IMR-90 (cell line): ENCODE results near the gene B3GALT6. TPM values are rescaled to one million over a fixed set of nuclear protein-coding genes. Genes with fewer than 3 reads are reported as not detected.
A peak's percentile ranks its signal among the peaks of the same experiment; 100 is the strongest.

Source experiments
- ATAC-seq: fragments of 200-7000 bp; cut with Tn5 transposase; 2 replicates; pipeline ENCODE4 v1.9.1; 2020; ENCODE audit warnings: low read depth, mild to moderate bottlenecking, moderate library complexity
- BruUV-seq: library from RNA; stranded (reverse); fragments of 400-500 nt; replicated peaks from 2 replicates; lab custom pipeline; 2021; lab: Mats Ljungman, UMichigan
- CTCF ChIA-PET: fragments of 300-600 bp; formaldehyde crosslinking; extraction: SDS; loops from one replicate; lab custom pipeline; 2021; ENCODE audit warnings: antibody characterized with exemption; lab: Yijun Ruan, JAX
- POLR2A ChIA-PET: fragments of 300-600 bp; sonication (Branson Sonifier 250); formaldehyde crosslinking; loops from one replicate; lab custom pipeline; 2022; ENCODE audit warnings: antibody characterized with exemption; ENCODE audit not compliant: unreplicated experiment; lab: Charles Lee
- DNase-seq: peaks from one replicate; pipeline ENCODE4 v3.0.0; 2013
- H2AFZ ChIP-seq: replicated peaks from 2 replicates; pipeline ENCODE3; 2013; ENCODE audit warnings: low read length, mild to moderate bottlenecking; ENCODE audit not compliant: poor library complexity
- H2AK5ac ChIP-seq: 2 replicates; pipeline ENCODE4 v1.6.1; 2013; ENCODE audit warnings: low read depth, low read length, inconsistent platforms
- H2AK9ac ChIP-seq: replicated peaks from 2 replicates; pipeline ENCODE3; 2013; ENCODE audit warnings: mild to moderate bottlenecking, low read depth, low read length, moderate library complexity; ENCODE audit not compliant: poor library complexity
- H2BK120ac ChIP-seq: 2 replicates; pipeline ENCODE4 v1.6.1; 2013; ENCODE audit warnings: low read depth, low read length, inconsistent platforms
- H2BK15ac ChIP-seq: 3 replicates; pipeline ENCODE4 v1.6.1; 2013; ENCODE audit warnings: low read depth, low read length, inconsistent platforms
- H2BK20ac ChIP-seq: 2 replicates; pipeline ENCODE4 v1.6.1; 2013; ENCODE audit warnings: low read depth, mild to moderate bottlenecking, inconsistent platforms, low read length, moderate library complexity
- H2BK5ac ChIP-seq: 2 replicates; pipeline ENCODE4 v1.6.1; 2013; ENCODE audit warnings: mild to moderate bottlenecking, low read depth, low read length, inconsistent platforms; ENCODE audit not compliant: poor library complexity, severe bottlenecking
- H3K14ac ChIP-seq: replicated peaks from 2 replicates; pipeline ENCODE4 v1.6.1; 2013; ENCODE audit warnings: low read depth, low read length, inconsistent platforms
- H3K18ac ChIP-seq: 2 replicates; pipeline ENCODE4 v1.6.1; 2013; ENCODE audit warnings: low read depth, low read length, control low read depth
- H3K23ac ChIP-seq: 2 replicates; pipeline ENCODE4 v1.6.1; 2013; ENCODE audit warnings: low read depth, low read length, inconsistent platforms
- H3K27ac ChIP-seq: 2 replicates; pipeline ENCODE4 v1.5.1; 2013; ENCODE audit warnings: mild to moderate bottlenecking, control low read depth, low read length; ENCODE audit not compliant: insufficient read depth
- H3K27me3 ChIP-seq: 2 replicates; pipeline ENCODE4 v1.6.1; 2013; ENCODE audit warnings: low read length; ENCODE audit not compliant: control insufficient read depth, insufficient read depth
- H3K36me3 ChIP-seq: 2 replicates; pipeline ENCODE4 v1.6.1; 2013; ENCODE audit warnings: low read length, mixed read lengths; ENCODE audit not compliant: control insufficient read depth, insufficient read depth
- H3K4ac ChIP-seq: 2 replicates; pipeline ENCODE4 v1.6.1; 2013; ENCODE audit warnings: low read depth, low read length, inconsistent platforms
- H3K4me1 ChIP-seq: 2 replicates; pipeline ENCODE4 v1.6.1; 2013; ENCODE audit warnings: low read length, mixed read lengths; ENCODE audit not compliant: control insufficient read depth, insufficient read depth
- H3K4me2 ChIP-seq: 2 replicates; pipeline ENCODE4 v1.6.1; 2013; ENCODE audit warnings: low read depth, mild to moderate bottlenecking, control low read depth, low read length, moderate library complexity
- H3K4me3 ChIP-seq: 2 replicates; pipeline ENCODE4 v1.5.1; 2013; ENCODE audit warnings: low read depth, mild to moderate bottlenecking, control low read depth, low read length, moderate library complexity; ENCODE audit not compliant: insufficient read depth
- H3K56ac ChIP-seq: 2 replicates; pipeline ENCODE4 v1.6.1; 2013; ENCODE audit warnings: low read length, inconsistent platforms; ENCODE audit not compliant: insufficient read depth; ENCODE audit errors: extremely low read depth
- H3K79me1 ChIP-seq, 2 experiments: 2 replicates each; pipeline ENCODE4 v1.6.1; 2013; ENCODE audit warnings: low read length in 2 of 2, inconsistent platforms in 1 of 2, low read depth in 1 of 2
- H3K9ac ChIP-seq: 2 replicates; pipeline ENCODE4 v1.6.1; 2013; ENCODE audit warnings: low read depth, low read length, control low read depth
- H3K9me1 ChIP-seq: 2 replicates; pipeline ENCODE4 v1.6.1; 2013; ENCODE audit warnings: low read length, inconsistent platforms; ENCODE audit not compliant: insufficient read depth
- H3K9me3 ChIP-seq: 2 replicates; pipeline ENCODE4 v1.6.1; 2013; ENCODE audit warnings: low read length; ENCODE audit not compliant: control insufficient read depth, insufficient read depth
- H4K20me1 ChIP-seq: 2 replicates; pipeline ENCODE4 v1.6.1; 2013; ENCODE audit warnings: low read length, inconsistent platforms; ENCODE audit not compliant: insufficient read depth
- H4K5ac ChIP-seq: 2 replicates; pipeline ENCODE4 v1.6.1; 2013; ENCODE audit warnings: mild to moderate bottlenecking, low read depth, low read length, control low read depth
- H4K8ac ChIP-seq, 2 experiments: 2 replicates each; pipeline ENCODE4 v1.6.1; 2013; ENCODE audit warnings: low read depth in 2 of 2, low read length in 2 of 2, control low read depth in 1 of 2, inconsistent platforms in 1 of 2
- H4K91ac ChIP-seq: 2 replicates; pipeline ENCODE4 v1.6.1; 2013; ENCODE audit warnings: low read depth, low read length, inconsistent platforms; ENCODE audit not compliant: insufficient read depth
- BHLHE40 ChIP-seq: fragments of 150-350 bp; IDR thresholded peaks from 2 replicates; pipeline ENCODE4 v1.6.1; 2016; ENCODE audit warnings: mild to moderate bottlenecking, low read depth, low read length
- CEBPB ChIP-seq: IDR thresholded peaks from 2 replicates; pipeline ENCODE4 v1.6.1; 2012; ENCODE audit warnings: low read depth, low read length, improper control_type of control experiment
- CHD1 ChIP-seq: IDR thresholded peaks from 2 replicates; pipeline ENCODE4 v1.6.1; 2012; ENCODE audit warnings: low read depth, low read length, improper control_type of control experiment
- CTCF ChIP-seq: conservative IDR thresholded peaks from 2 replicates; pipeline ENCODE4 v1.5.1; 2012; ENCODE audit warnings: mild to moderate bottlenecking, low read depth, low read length, improper control_type of control experiment
- ELK1 ChIP-seq: fragments of 150-350 bp; IDR thresholded peaks from 2 replicates; pipeline ENCODE4 v1.6.1; 2016; ENCODE audit warnings: low read depth, mild to moderate bottlenecking, low read length, moderate library complexity, borderline replicate concordance
- FOS ChIP-seq: fragments of 150-350 bp; IDR thresholded peaks from 2 replicates; pipeline ENCODE4 v1.6.1; 2016; ENCODE audit warnings: low read depth, low read length
- MAFK ChIP-seq: IDR thresholded peaks from 2 replicates; pipeline ENCODE4 v1.6.1; 2012; ENCODE audit warnings: low read depth, low read length, improper control_type of control experiment
- MAZ ChIP-seq: IDR thresholded peaks from 2 replicates; pipeline ENCODE4 v1.6.1; 2012; ENCODE audit warnings: low read depth, mild to moderate bottlenecking, low read length, improper control_type of control experiment, moderate library complexity, borderline replicate concordance
- MXI1 ChIP-seq: IDR thresholded peaks from 2 replicates; pipeline ENCODE4 v1.6.1; 2012; ENCODE audit warnings: low read depth, mild to moderate bottlenecking, low read length, moderate library complexity, borderline replicate concordance
- NFE2L2 ChIP-seq: fragments of 150-350 bp; IDR thresholded peaks from 2 replicates; pipeline ENCODE4 v1.6.1; 2016; ENCODE audit warnings: low read depth, mild to moderate bottlenecking, low read length
- POLR2A ChIP-seq: IDR thresholded peaks from 2 replicates; pipeline ENCODE4 v1.6.1; 2012; ENCODE audit warnings: mild to moderate bottlenecking, low read depth, low read length
- RCOR1 ChIP-seq: IDR thresholded peaks from 2 replicates; pipeline ENCODE4 v1.6.1; 2012; ENCODE audit warnings: mild to moderate bottlenecking, low read length, improper control_type of control experiment; ENCODE audit not compliant: insufficient replicate concordance
- RFX5 ChIP-seq: IDR thresholded peaks from 2 replicates; pipeline ENCODE4 v1.8.0; 2012; ENCODE audit warnings: low read depth, mild to moderate bottlenecking, low read length, moderate library complexity
- SMC3 ChIP-seq: fragments of 150-350 bp; IDR thresholded peaks from 2 replicates; pipeline ENCODE4 v1.6.1; 2016; ENCODE audit warnings: low read depth, mild to moderate bottlenecking, antibody characterized with exemption, low read length, moderate library complexity
- WGBS, 2 experiments: methylation state at CpG; one replicate each; pipeline versions ENCODE4 v1.1.5 to v1.1.7; 2013; ENCODE audit warnings: missing lambda C conversion rate in 2 of 2; ENCODE audit not compliant: insufficient read length in 1 of 2; ENCODE audit errors: extremely low coverage in 2 of 2; 5-methylcytosine and 5-hydroxymethylcytosine counted together
- dilution Hi-C: fragments of 300-500 bp; cut with HindIII; formaldehyde crosslinking; loops from one replicate; pipeline ENCODE4 v1.14.3; 2018; ENCODE audit warnings: low sequenced_read_pairs; ENCODE audit not compliant: unreplicated experiment
- in situ Hi-C: fragments of 300-500 bp; cut with MboI; formaldehyde crosslinking; loops from 3 replicates; pipeline ENCODE4 v1.14.3; 2019; ENCODE audit warnings: low sequenced_read_pairs, inconsistent platforms, mixed read lengths
- intact Hi-C: fragments of 100-400 bp; cut with micrococcal nuclease; formaldehyde crosslinking; loops from 2 replicates; pipeline ENCODE4 v1.10.0; 2022
- polyA plus RNA-seq, 3 experiments: library from polyadenylated mRNA; depleted of rRNA; stranded (reverse); fragments of >200 nt; gene quantifications; 2 replicates each; pipeline ENCODE4 v1.2.3, GENCODE V29; 2012; ENCODE audit warnings: low replicate concordance in 1 of 3
- total RNA-seq: library from RNA; depleted of rRNA; stranded (reverse); fragments of >200 nt; gene quantifications from 2 replicates; pipeline ENCODE4 v1.2.3, GENCODE V29; 2012

B3GALT6 gene
- total and polyA plus RNA-seq, 2 of the 4 experiments (the other 2 are of a cell fraction) = 12.2 to 23.0 TPM

GRCh38 chr1:1208713-1209433 lies 23.2 kb upstream of the B3GALT6 start:
- no peak for TF ChIP-seq CTCF
- TF ChIP-seq RFX5 = no peak
- no peak for TF ChIP-seq CEBPB
- TF ChIP-seq SMC3 = no peak
- no peak for TF ChIP-seq MXI1
- TF ChIP-seq CHD1 = no peak
- TF ChIP-seq RCOR1 = no peak
- no peak for TF ChIP-seq ELK1
- no peak for TF ChIP-seq MAFK
- no peak for TF ChIP-seq FOS
- TF ChIP-seq NFE2L2 = no peak
- TF ChIP-seq MAZ = no peak
- TF ChIP-seq POLR2A = no peak
- no peak for TF ChIP-seq BHLHE40
- H4K91ac ChIP-seq = peak overlapping the region; percentile 79; the same call in 1 of the 2 replicates
- no peaks in the 10 kb centered on the region for H3K79me1 ChIP-seq
- no peak overlapping the region for H3K14ac ChIP-seq
- no peak overlapping the region for H3K4me3 ChIP-seq
- H2BK120ac ChIP-seq = peak overlapping the region; percentile 86; the same call in 1 of the 2 replicates
- H3K56ac ChIP-seq = no peak overlapping the region
- no TSS peak for BruUV-seq
- H3K4me1 ChIP-seq = peaks cover 12% of the 10 kb centered on the region
- dilution Hi-C loops (no loop called here), intact Hi-C loops (no loop called here), in situ Hi-C loops (no loop called here)
- H2BK5ac ChIP-seq = peak overlapping the region; percentile 82
- H3K4ac ChIP-seq = peak overlapping the region; percentile 85
- peak overlapping the region; percentile 75; the same call in 1 of the 2 replicates for H2AK5ac ChIP-seq
- CTCF ChIA-PET = no interaction called here
- no peaks in the 10 kb centered on the region for H3K9me3 ChIP-seq
- no peaks in the 10 kb centered on the region for H3K36me3 ChIP-seq
- peak overlapping the region; percentile 82 for H2AK9ac ChIP-seq
- 72% methylated on average over 3 of the region's 38 CpGs; no CpG with 5 or more reads in 1 of the 2 experiments for whole genome bisulfite sequencing, 2 experiments
- peak overlapping the region; percentile 50; the same call in 1 of the 2 replicates for H3K27ac ChIP-seq
- no peaks in the 10 kb centered on the region for H3K9me1 ChIP-seq
- H4K5ac ChIP-seq = peak overlapping the region; percentile 95
- POLR2A ChIA-PET = no interaction called here
- no peak overlapping the region; the same call in 1 of the 2 replicates for H3K4me2 ChIP-seq
- DNase-seq (peak; percentile 30), ATAC-seq (no peak)
- peak overlapping the region; percentile 26; the same call in 1 of the 3 replicates for H2BK15ac ChIP-seq
- no peak overlapping the region for H3K23ac ChIP-seq
- no peak overlapping the region; the same call in 1 of the 2 replicates for H2BK20ac ChIP-seq
- H3K27me3 ChIP-seq = no peaks in the 10 kb centered on the region; the same call in 1 of the 2 replicates
- H2AFZ ChIP-seq = peak overlapping the region; percentile 91
- no peak overlapping the region for H3K9ac ChIP-seq
- no peak overlapping the region for H3K18ac ChIP-seq
- H4K20me1 ChIP-seq = no peaks in the 10 kb centered on the region; the same call in 1 of the 2 replicates
- H4K8ac ChIP-seq = peak overlapping the region; percentile 67 to 77; a peak in 3 of 4 replicates
